Measurements from ENCODE around the gene CYP2C8. TPM values are rescaled to one million over a fixed set of nuclear protein-coding genes. Genes with fewer than 3 reads are reported as not detected.

The CYP2C8 gene
- total RNA-seq, 1 experiment from 2014 or later, result not detected

Other genes starting within 250 kb of the CYP2C8 start
- gene CYP2C9, start 130.8 kb downstream of the CYP2C8 start, total RNA-seq (2014; rRNA removed), result not detected in 2 replicates
- not detected in 2 replicates for gene ACSM6, start 124.7 kb upstream of the CYP2C8 start, total RNA-seq (2014; rRNA removed)
- 5.1 and 6.3 TPM in 2 replicates for gene PDLIM1, start 221.5 kb upstream of the CYP2C8 start, total RNA-seq (2014; rRNA removed)

All from LHCN-M2 (cell line).